Activated naive CD4-positive, alpha-beta T cell treated with anti-CD3 and anti-CD28 coated beads, Interleukin-2, amount 50 U/mL, for 24 hours (primary cell): Measurements from ENCODE around the gene ZNF101.

ENCODE experiments used
- H3K27ac Mint-ChIP-seq: one replicate; pipeline ENCODE4 v1.8.0; 2021; ENCODE audit warnings: mild to moderate bottlenecking, mixed read lengths
- H3K27me3 Mint-ChIP-seq: one replicate; pipeline ENCODE4 v1.8.0; 2021; ENCODE audit warnings: mixed read lengths
- H3K36me3 Mint-ChIP-seq: one replicate; pipeline ENCODE4 v1.8.0; 2021; ENCODE audit warnings: mixed read lengths
- H3K4me1 Mint-ChIP-seq: one replicate; pipeline ENCODE4 v1.8.0; 2021; ENCODE audit warnings: mixed read lengths
- H3K4me3 Mint-ChIP-seq: one replicate; pipeline ENCODE4 v1.8.0; 2021; ENCODE audit warnings: mild to moderate bottlenecking, mixed read lengths
- H3K9me3 Mint-ChIP-seq: one replicate; pipeline ENCODE4 v1.8.0; 2021; ENCODE audit warnings: mixed read lengths

ZNF101 gene

DNA sequence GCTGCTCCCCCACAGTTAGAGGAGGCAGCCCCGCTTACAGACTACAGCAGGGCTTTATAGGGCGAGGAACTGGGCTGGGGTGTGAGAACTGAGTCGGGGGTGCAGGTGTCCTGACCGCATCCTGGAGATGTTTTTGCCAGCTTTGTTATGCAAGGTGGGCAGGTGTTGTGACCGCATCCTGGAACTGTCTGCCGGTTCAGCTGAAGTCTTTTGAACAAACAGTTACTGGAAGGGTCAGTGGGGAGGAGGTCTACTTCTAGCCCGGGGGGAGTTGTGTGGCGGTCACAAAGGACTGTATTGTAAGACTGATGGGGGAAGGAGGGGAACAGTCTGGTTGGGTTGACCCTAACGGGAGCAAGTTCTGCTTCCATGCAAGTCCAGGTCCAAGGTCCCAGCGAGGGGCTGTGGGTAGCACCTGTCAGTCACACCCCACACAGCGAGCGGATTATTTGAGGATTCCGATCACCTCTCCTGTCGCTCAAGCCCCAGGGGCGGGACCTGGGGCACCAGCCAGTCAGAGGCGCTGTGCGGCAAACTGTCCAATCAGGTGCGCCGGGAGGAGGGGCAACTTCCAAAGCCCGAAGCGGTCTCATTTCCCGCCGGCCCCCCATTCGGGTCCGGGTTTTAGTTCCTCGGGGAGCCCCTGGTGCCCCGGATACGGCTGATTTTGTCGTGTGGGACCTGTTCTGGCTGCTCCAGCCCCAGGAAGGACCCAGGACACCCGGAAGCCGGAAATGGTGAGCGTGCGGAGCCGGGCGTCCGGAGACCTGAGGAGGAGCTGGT lies at the start of gene ZNF101:
ZNF101 (plus strand) TSS at position 610 of the 783 bp plus-strand sequence; CDS start at position 735, 125 bp downstream.
- no peaks in the 10 kb centered on the region for H3K9me3 Mint-ChIP-seq
- peak within 1 kb of the TSS; percentile 96 for H3K27ac Mint-ChIP-seq
- peaks cover 26% of the 10 kb centered on the region for H3K4me1 Mint-ChIP-seq
- H3K36me3 Mint-ChIP-seq: peaks cover 8% of the 10 kb centered on the region
- H3K27me3 Mint-ChIP-seq: no peaks in the 10 kb centered on the region
- H3K4me3 Mint-ChIP-seq: peak within 1 kb of the TSS; percentile 92

- peaks cover 44% of the 10 kb centered on the region for H3K4me1 Mint-ChIP-seq
- H3K27ac Mint-ChIP-seq: peak overlapping the region; percentile 46
- no peaks in the 10 kb centered on the region for H3K9me3 Mint-ChIP-seq
Measured at GRCh38 chr19:19619181-19619848, 49.3 kb upstream of the ZNF101 start.

GRCh38 chr19:19619849-19620210 lies 48.8 kb upstream of the ZNF101 start:
- Mint-ChIP-seq H3K27ac (no peak overlapping the region), H3K27me3 (no peaks in the 10 kb centered on the region), H3K4me1 (peaks cover 41% of the 10 kb centered on the region), H3K36me3 (no peaks in the 10 kb centered on the region), H3K9me3 (no peaks in the 10 kb centered on the region), H3K4me3 (no peak overlapping the region)

More at GRCh38 chr19:19619181-19619848, 49.3 kb upstream of the ZNF101 start:
- H3K36me3 Mint-ChIP-seq: no peaks in the 10 kb centered on the region
- H3K4me3 Mint-ChIP-seq: peak overlapping the region; percentile 88
- H3K27me3 Mint-ChIP-seq: no peaks in the 10 kb centered on the region

- no peaks in the 10 kb centered on the region for H3K9me3 Mint-ChIP-seq
- H3K27ac Mint-ChIP-seq: peak overlapping the region; percentile 35
- H3K27me3 Mint-ChIP-seq: no peaks in the 10 kb centered on the region
- H3K4me3 Mint-ChIP-seq: no peak overlapping the region
- peaks cover 4% of the 10 kb centered on the region for H3K36me3 Mint-ChIP-seq
- H3K4me1 Mint-ChIP-seq: peaks cover 29% of the 10 kb centered on the region
Measured at GRCh38 chr19:19623383-19623782, 45.3 kb upstream of the ZNF101 start.

DNA sequence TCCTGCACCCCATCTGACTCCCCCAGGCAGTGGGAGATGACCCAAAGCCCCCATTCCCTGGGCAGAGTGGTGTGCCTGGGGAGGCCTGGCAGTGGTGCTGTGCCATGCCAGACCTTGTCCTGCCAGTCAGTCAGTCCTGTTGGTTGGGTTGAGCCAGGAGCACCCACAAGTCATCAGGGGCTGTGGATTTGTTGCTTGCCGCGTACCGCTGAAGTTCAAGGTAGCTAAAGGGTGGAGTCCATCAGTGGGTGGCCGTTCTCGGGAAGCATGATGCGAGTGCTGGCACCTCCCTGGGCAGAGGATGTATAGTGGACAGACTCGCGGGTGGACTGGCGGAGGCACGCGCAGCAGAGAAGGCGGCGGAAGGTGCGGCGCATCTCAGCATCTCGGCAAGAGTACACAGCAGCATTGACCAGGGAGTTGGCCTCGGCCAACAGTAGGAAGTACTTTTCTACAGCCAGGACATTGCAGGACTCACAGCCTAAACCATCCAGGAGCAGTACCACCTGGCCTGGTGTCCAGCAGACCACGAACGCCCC lies 44.5 kb upstream of the ZNF101 start:
- H3K9me3 Mint-ChIP-seq: no peaks in the 10 kb centered on the region
- H3K4me1 Mint-ChIP-seq: peaks cover 27% of the 10 kb centered on the region
- H3K27me3 Mint-ChIP-seq: no peaks in the 10 kb centered on the region
- H3K4me3 Mint-ChIP-seq: no peak overlapping the region
- no peak overlapping the region for H3K27ac Mint-ChIP-seq
- peaks cover 6% of the 10 kb centered on the region for H3K36me3 Mint-ChIP-seq

DNA sequence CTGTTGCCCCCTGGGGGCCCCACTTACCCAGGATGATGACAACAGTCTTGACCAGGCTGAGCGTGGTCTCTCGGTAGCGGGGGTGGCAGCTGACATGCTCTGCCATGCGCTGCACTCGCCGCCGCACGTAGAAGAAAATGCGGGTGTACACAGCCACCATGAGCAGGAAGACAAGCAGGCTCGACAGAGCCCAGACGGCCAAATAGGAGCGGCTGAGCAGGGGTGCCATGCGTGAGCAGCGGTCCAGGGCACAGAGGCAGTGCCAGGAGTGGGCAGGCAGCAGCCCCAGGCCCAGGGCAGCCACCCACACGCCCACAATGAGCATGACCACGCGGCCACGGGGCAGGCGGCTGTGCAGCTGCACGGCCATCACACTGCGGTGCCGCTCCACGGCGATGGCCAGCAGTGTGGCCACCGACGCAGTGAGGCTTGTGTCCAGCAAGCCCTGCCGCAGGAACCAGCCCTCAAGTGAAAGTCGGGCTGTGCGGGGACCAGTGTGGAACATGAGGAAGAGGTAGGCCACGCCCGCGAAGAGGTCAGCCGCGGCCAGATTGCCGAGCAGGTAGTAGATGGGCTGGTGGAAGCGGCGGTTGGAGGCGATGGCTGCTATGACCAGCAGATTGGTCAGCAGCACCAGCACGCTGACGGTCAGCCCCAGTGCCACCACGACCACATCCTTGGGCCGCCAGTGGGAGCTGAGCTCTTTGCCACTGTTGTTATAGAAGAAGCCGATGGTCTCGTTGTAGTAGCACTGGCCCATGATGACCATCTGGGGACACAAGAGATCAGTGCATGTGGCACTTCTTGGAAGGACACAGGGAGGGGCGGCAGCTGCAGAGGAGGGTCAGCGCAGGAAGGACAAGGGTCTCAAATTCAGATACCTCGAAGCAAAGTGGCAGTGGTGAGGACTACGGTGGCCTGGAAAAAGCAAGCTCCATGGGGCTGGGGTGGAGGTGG lies 41.8 kb upstream of the ZNF101 start:
- Mint-ChIP-seq H3K27me3 (no peaks in the 10 kb centered on the region), H3K4me3 (peak overlapping the region; percentile 89), H3K9me3 (no peaks in the 10 kb centered on the region), H3K27ac (peak overlapping the region; percentile 87), H3K4me1 (peaks cover 23% of the 10 kb centered on the region), H3K36me3 (peaks cover 6% of the 10 kb centered on the region)

- peak within 1 kb of the TSS; percentile 89 for H3K4me3 Mint-ChIP-seq
Measured at GRCh38 chr19:19627621-19628500, 40.8 kb upstream of the ZNF101 start, which contains the start of gene LPAR2. Gene LPAR2 (minus strand): TSS chr19:19628220. CDS start chr19:19627275, 945 bp downstream.

DNA sequence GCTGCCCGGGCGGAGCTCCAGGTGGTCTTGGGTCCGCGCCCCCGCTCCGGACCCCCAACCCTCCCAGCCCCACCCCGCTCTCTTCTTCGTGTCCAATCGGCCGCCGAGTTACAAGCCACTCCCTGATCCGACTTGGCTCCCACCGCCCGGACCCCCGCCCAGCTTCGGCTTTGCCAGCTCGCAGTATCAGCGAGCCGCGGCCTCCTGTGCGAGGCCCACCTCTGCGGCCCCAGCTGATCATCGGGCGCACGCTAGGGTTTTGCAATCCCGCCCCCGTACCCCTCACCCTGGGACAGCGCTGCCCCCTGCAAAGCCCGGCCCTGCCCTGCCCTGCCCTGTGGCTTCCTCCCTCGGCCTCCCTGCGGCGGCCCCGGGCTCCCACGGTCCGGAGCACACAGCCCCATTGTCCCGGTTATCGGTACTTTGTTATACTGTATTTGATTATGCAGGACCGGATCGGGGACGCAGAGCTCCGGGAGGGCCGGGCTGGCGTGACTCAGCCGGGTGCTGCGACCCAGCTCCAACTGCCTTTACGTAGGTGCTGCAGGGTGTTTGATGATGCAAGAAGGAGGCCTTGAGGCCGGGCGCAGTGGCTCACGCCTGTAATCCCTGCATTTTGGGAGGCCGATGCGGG lies 40.0 kb upstream of the ZNF101 start:
- Mint-ChIP-seq H3K27me3 (no peaks in the 10 kb centered on the region), H3K9me3 (no peaks in the 10 kb centered on the region)

More at GRCh38 chr19:19627621-19628500, 40.8 kb upstream of the ZNF101 start, which contains the start of gene LPAR2:
- Mint-ChIP-seq H3K36me3 (peaks cover 6% of the 10 kb centered on the region), H3K27ac (peak within 1 kb of the TSS; percentile 97), H3K9me3 (no peaks in the 10 kb centered on the region), H3K4me1 (peaks cover 23% of the 10 kb centered on the region), H3K27me3 (no peaks in the 10 kb centered on the region)

GRCh38 chr19:19630062-19630414 lies 38.6 kb upstream of the ZNF101 start:
- H3K27ac Mint-ChIP-seq: no peak overlapping the region
- no peaks in the 10 kb centered on the region for H3K9me3 Mint-ChIP-seq
- no peak overlapping the region for H3K4me3 Mint-ChIP-seq
- peaks cover 9% of the 10 kb centered on the region for H3K36me3 Mint-ChIP-seq
- peaks cover 30% of the 10 kb centered on the region for H3K4me1 Mint-ChIP-seq
- H3K27me3 Mint-ChIP-seq: no peaks in the 10 kb centered on the region

More for the DNA sequence above, 40.0 kb upstream of the ZNF101 start:
- Mint-ChIP-seq H3K4me3 (peak overlapping the region; percentile 72), H3K36me3 (peaks cover 9% of the 10 kb centered on the region), H3K4me1 (peaks cover 27% of the 10 kb centered on the region), H3K27ac (peak overlapping the region; percentile 79)

- Mint-ChIP-seq H3K36me3 (peaks cover 9% of the 10 kb centered on the region), H3K27me3 (no peaks in the 10 kb centered on the region), H3K27ac (no peak overlapping the region), H3K9me3 (no peaks in the 10 kb centered on the region), H3K4me3 (no peak overlapping the region), H3K4me1 (peaks cover 30% of the 10 kb centered on the region)
Measured at GRCh38 chr19:19630426-19630825, 38.2 kb upstream of the ZNF101 start.

- Mint-ChIP-seq H3K36me3 (peaks cover 8% of the 10 kb centered on the region), H3K4me3 (no peak overlapping the region), H3K4me1 (peaks cover 28% of the 10 kb centered on the region), H3K9me3 (no peaks in the 10 kb centered on the region), H3K27ac (no peak overlapping the region), H3K27me3 (no peaks in the 10 kb centered on the region)
Measured at GRCh38 chr19:19631346-19631745, 37.3 kb upstream of the ZNF101 start.

DNA sequence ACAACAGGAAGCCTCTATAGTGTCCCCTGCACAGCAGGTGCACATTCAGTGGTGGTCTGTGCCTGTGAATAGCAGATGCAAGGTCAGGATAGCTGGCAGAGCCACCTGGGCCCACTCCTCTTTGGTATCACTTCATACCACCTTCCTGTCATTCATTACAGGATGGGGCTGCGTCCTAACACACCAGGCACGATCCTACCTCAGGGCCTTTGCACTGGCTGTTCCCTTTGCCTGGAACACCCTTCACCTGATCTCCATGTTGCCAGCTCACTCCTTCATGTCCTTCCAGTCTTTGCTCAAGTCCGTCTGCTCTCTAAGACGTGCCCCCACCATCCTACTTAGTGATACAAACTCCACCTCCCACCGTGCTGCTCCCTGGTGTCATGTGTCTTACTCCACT lies 36.0 kb upstream of the ZNF101 start:
- H3K9me3 Mint-ChIP-seq: no peaks in the 10 kb centered on the region
- no peak overlapping the region for H3K4me3 Mint-ChIP-seq
- peaks cover 8% of the 10 kb centered on the region for H3K36me3 Mint-ChIP-seq
- H3K27me3 Mint-ChIP-seq: no peaks in the 10 kb centered on the region
- H3K4me1 Mint-ChIP-seq: peaks cover 15% of the 10 kb centered on the region
- H3K27ac Mint-ChIP-seq: no peak overlapping the region

DNA sequence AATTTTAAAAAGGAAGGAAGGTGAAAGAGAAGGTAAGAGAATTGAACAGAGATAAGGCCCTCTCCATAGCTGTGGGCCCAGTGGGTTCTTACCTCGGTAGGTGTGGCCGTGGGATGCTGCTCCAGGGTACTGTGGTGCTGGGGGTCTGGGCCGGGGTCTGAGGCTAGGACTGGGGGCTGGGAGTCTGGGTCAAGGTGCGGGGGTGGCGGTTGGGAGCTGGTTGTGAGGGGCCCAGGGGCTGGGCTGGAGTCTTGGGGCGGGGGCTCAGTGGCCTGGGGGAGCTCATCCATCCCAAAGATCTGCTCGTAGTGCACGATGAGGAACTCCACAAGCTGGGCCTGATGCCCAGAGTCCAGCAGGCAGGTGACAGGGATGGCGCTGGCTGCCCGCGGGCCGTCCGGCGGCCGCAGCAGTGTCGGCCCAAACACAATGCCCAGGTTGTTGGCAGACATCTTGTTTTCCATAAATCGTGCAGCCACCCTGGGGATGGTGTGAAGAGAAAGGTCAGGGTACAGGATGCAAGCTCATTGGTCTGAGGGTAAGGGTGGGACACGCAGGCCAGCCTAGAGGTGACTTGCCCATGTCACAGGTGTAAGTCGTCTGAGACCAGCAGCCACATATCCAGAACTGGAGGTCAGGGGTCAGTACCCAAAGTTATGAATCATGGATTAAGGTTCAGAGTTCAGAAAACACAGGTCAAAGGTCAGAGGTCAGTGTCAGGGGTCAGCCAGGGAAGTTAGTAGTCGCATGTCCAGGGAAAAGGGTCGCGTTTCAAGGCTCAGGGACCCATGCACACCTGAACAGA lies 34.7 kb upstream of the ZNF101 start:
- H3K27ac Mint-ChIP-seq: no peak overlapping the region
- peaks cover 6% of the 10 kb centered on the region for H3K36me3 Mint-ChIP-seq
- H3K4me1 Mint-ChIP-seq: peaks cover 11% of the 10 kb centered on the region
- H3K27me3 Mint-ChIP-seq: no peaks in the 10 kb centered on the region
- no peaks in the 10 kb centered on the region for H3K9me3 Mint-ChIP-seq
- H3K4me3 Mint-ChIP-seq: no peak overlapping the region
